Kidney (tissue), 14 donors: ENCODE data around the gene ABCA7. TPM values are rescaled to one million over a fixed set of nuclear protein-coding genes. Genes with fewer than 3 reads are reported as not detected.

Experiments
- DNase-seq, 5 donors: peaks; one replicate each; pipeline ENCODE4 v3.0.0-alpha.2; 2013 to 2020
- FAIRE-seq: peaks from 2 replicates; lab custom pipeline; 2012; peaks lifted over from hg19 to GRCh38; lab: Jason Lieb, UNC
- H3K27ac ChIP-seq, 2 donors: one replicate each; pipeline ENCODE4 v1.7.0; 2013; ENCODE audit warnings: low read depth in 2 of 2, low read length in 2 of 2, inconsistent platforms in 1 of 2
- H3K27me3 ChIP-seq: one replicate; pipeline ENCODE4 v1.7.1; 2013; ENCODE audit warnings: low read length, inconsistent platforms; ENCODE audit not compliant: control insufficient read depth, insufficient read depth
- H3K36me3 ChIP-seq, 3 donors: one replicate each; pipeline versions ENCODE4 v1.7.0 to v1.7.1; 2013; ENCODE audit warnings: low read length in 3 of 3, control low read depth in 1 of 3, inconsistent platforms in 1 of 3; ENCODE audit not compliant: insufficient read depth in 3 of 3, control insufficient read depth in 2 of 3
- H3K4me1 ChIP-seq, 3 donors: one replicate each; pipeline versions ENCODE4 v1.7.0 to v1.7.1; 2013; ENCODE audit warnings: low read length in 3 of 3, inconsistent platforms in 1 of 3, low read depth in 1 of 3; ENCODE audit not compliant: control insufficient read depth in 2 of 3, insufficient read depth in 2 of 3
- H3K4me3 ChIP-seq, 3 donors: one replicate each; pipeline versions ENCODE4 v1.7.0 to v1.8.1; 2013; ENCODE audit warnings: low read length in 3 of 3, control low read depth in 1 of 3, inconsistent platforms in 1 of 3
- H3K9ac ChIP-seq, 3 donors: one replicate each; pipeline versions ENCODE4 v1.7.0 to v1.7.1; 2013; ENCODE audit warnings: low read length in 3 of 3, control low read depth in 1 of 3, inconsistent platforms in 1 of 3
- H3K9me3 ChIP-seq, 3 donors: one replicate each; pipeline versions ENCODE4 v1.7.0 to v1.7.1; 2013; ENCODE audit warnings: low read length in 3 of 3, control low read depth in 1 of 3, inconsistent platforms in 1 of 3; ENCODE audit not compliant: control insufficient read depth in 2 of 3, insufficient read depth in 1 of 3
- CTCF ChIP-seq: IDR thresholded peaks from 3 replicates; pipeline ENCODE4 v1.5.1; 2012; ENCODE audit warnings: mild to moderate bottlenecking, moderate library complexity, borderline replicate concordance; ENCODE audit not compliant: insufficient read depth; ENCODE audit errors: extremely low read depth
- intact Hi-C: fragments of 100-400 bp; cut with DNase I; formaldehyde crosslinking; loops from one replicate; pipeline ENCODE4 v1.11.1; 2022
- polyA plus RNA-seq: library from polyadenylated mRNA; stranded (reverse); fragments of 350-450 nt; fragmentation: Illumina TruSeq; extraction: RNeasy Lipid Tissue Mini Kit (QIAGEN cat#74804); gene quantifications from one replicate; pipeline ENCODE4 v1.2.3, GENCODE V29; 2014; ENCODE audit warnings: low read depth, low replicate concordance; ENCODE audit not compliant: insufficient read depth
- total RNA-seq: library from RNA; stranded (reverse); fragmentation: NEBNext Ultra II Directional; extraction: Animal tissue kit (Norgen Biotek cat#: 25700); gene quantifications from one replicate; pipeline ENCODE4 v1.2.1, GENCODE V29; 2021
- donor health status: control.
- donor health status: control.
- donor health status: control.
- donor health status: control.
- donor health status: control.
- donor health status: DM: yes; HTN: yes; CAD: no.
- donor health status: Normal renal cell carcinoma (clear cell type).

Gene ABCA7
- total and polyA plus RNA-seq, 2 donors from 2014 or later, result 11.7 to 20.4 TPM

DNA sequence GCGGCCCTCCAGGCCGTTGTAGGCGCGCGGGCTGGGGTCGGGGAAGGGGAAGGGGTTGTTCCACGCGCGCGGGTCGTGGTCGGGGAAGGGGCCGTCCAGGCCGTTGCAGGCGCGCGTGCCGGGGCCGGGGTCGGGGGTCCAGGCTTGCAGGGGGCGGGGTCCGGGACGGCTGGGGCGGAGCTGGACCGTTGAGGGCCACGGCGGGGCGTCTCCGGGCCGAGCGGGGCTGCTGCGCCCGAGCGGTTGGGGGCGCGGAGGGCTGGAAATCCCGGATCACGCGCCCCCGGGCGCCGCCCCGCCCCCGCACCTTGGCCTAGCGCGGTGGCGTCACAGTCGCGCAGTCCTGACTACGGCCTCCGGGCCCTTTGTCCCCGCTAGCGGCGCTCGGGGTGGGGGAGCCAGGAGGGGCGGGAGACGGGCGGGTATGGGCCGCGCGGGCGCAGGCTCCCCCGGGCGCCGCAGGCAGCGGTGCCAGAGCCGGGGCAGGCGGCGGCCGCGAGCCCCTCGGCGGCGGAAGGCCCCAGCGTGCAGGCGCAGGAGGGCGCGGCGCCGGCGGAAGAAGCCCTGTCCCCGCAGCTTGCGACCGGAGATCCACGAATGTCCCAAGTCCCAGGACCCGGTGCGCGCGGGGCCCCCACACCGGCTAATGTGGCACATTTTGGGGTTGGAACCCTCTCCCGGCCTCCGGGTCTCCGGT is 64.6 kb downstream of the ABCA7 start:
- Histone ChIP-seq H3K9me3 (no peaks in the 10 kb centered on the region), H3K27ac (peak overlapping the region; percentile 95 to 99), H3K4me3 (peak overlapping the region; percentile 53 to 74 (median 65)), H3K4me1 (peaks cover 0 to 26% (median 22%) of the 10 kb centered on the region in 3 donors), H3K36me3 (peaks cover 0 to 10% (median 2%) of the 10 kb centered on the region in 3 donors), H3K9ac (peak overlapping the region in 2 of 3 donors; percentile 63 to 85), H3K27me3 (no peaks in the 10 kb centered on the region)
- no peak for FAIRE-seq
- DNase-seq, result peak; percentile 76 to 93 (median 90)
- TF ChIP-seq CTCF, result no peak
- intact Hi-C loops, result no loop called here

DNA sequence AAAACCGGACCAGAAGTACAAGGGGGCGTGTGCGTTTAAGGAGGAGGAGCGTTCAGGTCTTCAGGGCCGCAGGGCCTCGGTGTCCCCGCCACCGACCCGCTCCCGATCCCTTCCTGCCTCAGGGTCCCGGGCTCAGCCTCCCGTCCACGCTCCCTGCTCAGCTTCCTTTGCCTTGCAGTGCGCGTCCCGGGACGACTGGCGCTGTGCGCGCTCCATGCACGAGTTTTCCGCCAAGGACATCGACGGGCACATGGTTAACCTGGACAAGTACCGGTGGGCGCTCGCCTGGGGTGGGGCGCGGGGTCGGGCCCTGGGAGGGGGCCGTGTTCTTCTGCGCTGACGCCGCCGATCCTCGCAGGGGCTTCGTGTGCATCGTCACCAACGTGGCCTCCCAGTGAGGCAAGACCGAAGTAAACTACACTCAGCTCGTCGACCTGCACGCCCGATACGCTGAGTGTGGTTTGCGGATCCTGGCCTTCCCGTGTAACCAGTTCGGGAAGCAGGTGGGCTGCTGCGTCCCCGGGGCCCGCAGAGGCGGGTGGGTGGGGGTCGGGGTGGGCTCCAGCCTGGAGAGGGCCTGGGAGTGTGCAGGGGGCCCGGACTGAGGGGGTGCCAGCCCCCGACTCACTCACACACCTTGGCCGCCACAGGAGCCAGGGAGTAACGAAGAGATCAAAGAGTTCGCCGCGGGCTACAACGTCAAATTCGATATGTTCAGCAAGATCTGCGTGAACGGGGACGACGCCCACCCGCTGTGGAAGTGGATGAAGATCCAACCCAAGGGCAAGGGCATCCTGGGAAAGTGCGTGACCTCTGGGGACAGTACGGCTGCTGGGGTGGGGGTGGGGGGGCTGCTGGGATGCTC is 65.3 kb downstream of the ABCA7 start:
- H3K9ac ChIP-seq, result peak overlapping the region; percentile 22 to 84 (median 63)
- H3K4me3 ChIP-seq, result peak overlapping the region; percentile 53 to 74 (median 65)
- peak in 4 of 5 donors; percentile 48 to 74 (median 67) for DNase-seq
- H3K36me3 ChIP-seq, result peaks cover 0 to 10% (median 2%) of the 10 kb centered on the region in 3 donors
- TF ChIP-seq CTCF, result no peak
- H3K27me3 ChIP-seq, result no peaks in the 10 kb centered on the region
- intact Hi-C loops, result no loop called here
- H3K4me1 ChIP-seq, result peaks cover 0 to 26% (median 22%) of the 10 kb centered on the region in 3 donors
- no peak for FAIRE-seq
- peak overlapping the region; percentile 87 to 95 for H3K27ac ChIP-seq
- H3K9me3 ChIP-seq, result no peaks in the 10 kb centered on the region

DNA sequence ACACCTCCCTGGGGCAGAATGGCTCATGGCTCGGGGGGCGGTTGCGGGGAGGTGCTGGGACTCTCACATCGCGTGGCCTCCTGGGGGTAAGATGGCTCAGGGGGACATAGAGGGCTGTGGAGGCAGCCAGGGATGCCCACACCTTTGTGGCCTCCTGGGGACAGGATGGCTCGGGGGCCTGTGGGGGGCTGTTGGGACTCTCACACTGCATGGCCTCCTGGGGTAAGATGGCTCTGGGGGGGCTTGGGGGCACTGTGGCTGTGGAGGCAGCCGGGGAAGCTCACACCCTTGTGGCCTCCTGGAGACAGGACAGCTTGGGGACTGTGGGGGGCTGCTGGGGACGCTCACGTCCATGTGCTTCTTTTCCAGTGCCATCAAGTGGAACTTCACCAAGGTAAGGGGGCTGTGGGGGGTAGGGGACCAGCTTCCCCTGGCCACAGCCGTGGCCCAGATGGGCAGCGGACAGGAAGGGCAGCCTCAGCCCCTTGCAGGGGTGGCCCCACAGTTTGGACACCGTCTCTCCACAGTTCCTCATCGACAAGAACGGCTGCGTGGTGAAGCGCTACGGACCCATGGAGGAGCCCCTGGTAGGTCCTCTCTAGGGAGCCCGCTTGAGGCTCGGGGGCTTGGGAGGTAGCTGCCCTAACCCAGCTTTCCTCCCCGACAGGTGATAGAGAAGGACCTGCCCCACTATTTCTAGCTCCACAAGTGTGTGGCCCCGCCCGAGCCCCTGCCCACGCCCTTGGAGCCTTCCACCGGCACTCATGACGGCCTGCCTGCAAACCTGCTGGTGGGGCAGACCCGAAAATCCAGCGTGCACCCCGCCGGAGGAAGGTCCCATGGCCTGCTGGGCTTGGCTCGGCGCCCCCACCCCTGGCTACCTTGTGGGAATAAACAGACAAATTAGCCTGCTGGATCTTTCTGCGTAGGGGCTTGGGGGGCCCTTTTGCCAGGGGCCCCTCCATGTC is 66.2 kb downstream of the ABCA7 start:
- DNase-seq (no peak), FAIRE-seq (no peak)
- Histone ChIP-seq H3K4me1 (peaks cover 0 to 26% (median 21%) of the 10 kb centered on the region in 3 donors), H3K9ac (no peak overlapping the region), H3K27me3 (no peaks in the 10 kb centered on the region), H3K4me3 (no peak overlapping the region), H3K36me3 (peaks cover 0 to 10% (median 2%) of the 10 kb centered on the region in 3 donors), H3K9me3 (no peaks in the 10 kb centered on the region), H3K27ac (no peak overlapping the region)
- intact Hi-C loops, result no loop called here
- TF ChIP-seq CTCF, result no peak
